Keratinocyte (primary cell): Measurements from ENCODE around the gene TOMM40. TPM values are rescaled to one million over a fixed set of nuclear protein-coding genes. Genes with fewer than 3 reads are reported as not detected.

Experiments used
- DNase-seq: peaks from one replicate; pipeline ENCODE4 v3.0.0-alpha.2; 2011; ENCODE audit warnings: low read depth, missing footprints, low spot score
- FAIRE-seq: peaks from 2 replicates; lab custom pipeline; 2011; peaks lifted over from hg19 to GRCh38; lab: Jason Lieb, UNC
- H2AFZ ChIP-seq: 2 replicates; pipeline ENCODE4 v1.6.0; 2012; ENCODE audit warnings: low read length, control low read depth, inconsistent platforms; ENCODE audit not compliant: control insufficient read depth
- H3K27ac ChIP-seq: 2 replicates; pipeline ENCODE4 v1.5.1; 2011; ENCODE audit warnings: low read length; ENCODE audit not compliant: control insufficient read depth, insufficient read depth
- H3K27me3 ChIP-seq: 3 replicates; pipeline ENCODE4 v1.6.0; 2011; ENCODE audit warnings: low read length; ENCODE audit not compliant: control insufficient read depth, insufficient read depth; ENCODE audit errors: extremely low read depth
- H3K36me3 ChIP-seq, 2 experiments: 2 replicates in 1 of 2; 3 replicates in 1 of 2; pipeline ENCODE4 v1.5.1; 2011; ENCODE audit warnings: low read length in 2 of 2, mild to moderate bottlenecking in 1 of 2; ENCODE audit not compliant: control insufficient read depth in 2 of 2, insufficient read depth in 2 of 2; ENCODE audit errors: extremely low read depth in 1 of 2
- H3K4me1 ChIP-seq: 3 replicates; pipeline ENCODE4 v1.5.1; 2011; ENCODE audit warnings: low read length; ENCODE audit not compliant: control insufficient read depth, insufficient read depth; ENCODE audit errors: extremely low read depth
- H3K4me2 ChIP-seq: 3 replicates; pipeline ENCODE4 v1.6.0; 2011; ENCODE audit warnings: low read depth, low read length; ENCODE audit not compliant: control insufficient read depth, insufficient read depth; ENCODE audit errors: extremely low read depth
- H3K4me3 ChIP-seq, 3 experiments: fragments of 200-600 bp in 1 of 3; sonication (generic) in 1 of 3; 2 replicates in 2 of 3; 3 replicates in 1 of 3; pipeline ENCODE4 v1.5.1; 2011 to 2016; ENCODE audit warnings: low read length in 3 of 3, mild to moderate bottlenecking in 3 of 3, control low read depth in 2 of 3, inconsistent platforms in 1 of 3, low read depth in 1 of 3, mixed read lengths in 1 of 3, mixed run types in 1 of 3, moderate library complexity in 1 of 3; ENCODE audit not compliant: control insufficient read depth in 2 of 3, insufficient read depth in 2 of 3; ENCODE audit errors: extremely low read depth in 1 of 3
- H3K79me2 ChIP-seq: 2 replicates; pipeline ENCODE4 v1.6.0; 2012; ENCODE audit warnings: low read length; ENCODE audit not compliant: control insufficient read depth, insufficient read depth
- H3K9ac ChIP-seq: 3 replicates; pipeline ENCODE4 v1.6.0; 2011; ENCODE audit warnings: low read length; ENCODE audit not compliant: control insufficient read depth, insufficient read depth; ENCODE audit errors: extremely low read depth
- H3K9me1 ChIP-seq: 3 replicates; pipeline ENCODE4 v1.6.0; 2011; ENCODE audit warnings: low read length; ENCODE audit not compliant: control insufficient read depth, insufficient read depth; ENCODE audit errors: extremely low read depth
- H3K9me3 ChIP-seq: 2 replicates; pipeline ENCODE4 v1.5.1; 2012; ENCODE audit warnings: low read depth, low read length; ENCODE audit not compliant: control insufficient read depth
- H4K20me1 ChIP-seq: 3 replicates; pipeline ENCODE4 v1.6.0; 2011; ENCODE audit warnings: low read length; ENCODE audit not compliant: control insufficient read depth, insufficient read depth; ENCODE audit errors: extremely low read depth
- CTCF ChIP-seq, 3 experiments: IDR thresholded peaks in 1 of 3; conservative IDR thresholded peaks in 1 of 3; optimal IDR thresholded peaks in 1 of 3; 2 replicates in 2 of 3; 3 replicates in 1 of 3; pipeline versions ENCODE3 to v1.5.1; 2011; ENCODE audit warnings: low read length in 3 of 3, mild to moderate bottlenecking in 3 of 3, moderate library complexity in 2 of 3, control low read depth in 1 of 3, inconsistent platforms in 1 of 3; ENCODE audit not compliant: insufficient read depth in 2 of 3; ENCODE audit errors: extremely low read depth in 1 of 3
- EZH2 ChIP-seq: IDR thresholded peaks from one replicate; pipeline ENCODE4 v1.6.1; 2012; ENCODE audit warnings: inconsistent platforms, mild to moderate bottlenecking, low read length, moderate library complexity
- dilution Hi-C: fragments of 300-500 bp; cut with MboI; formaldehyde crosslinking; loops from one replicate; pipeline ENCODE4 v1.7.0; 2020; ENCODE audit warnings: low sequenced_read_pairs; ENCODE audit not compliant: extremely low pct_ligation_motif_present
- polyA plus RNA-seq, 5 experiments: library from polyadenylated mRNA; depleted of rRNA in 3 of 5; stranded (reverse) in 3 of 5; stranded (forward) in 1 of 5; unstranded in 1 of 5; fragments of >200 nt; gene quantifications; 1 replicate in 1 of 5; 2 replicates in 3 of 5; 3 replicates in 1 of 5; pipeline versions ENCODE4 v1.2.1 to v1.2.3, GENCODE V29; 2011 to 2012; ENCODE audit warnings: missing spikeins in 2 of 5, low read depth in 1 of 5, low replicate concordance in 1 of 5

Gene TOMM40
- polyA plus RNA-seq, 1 donor (not counting 4 experiments of a cell fraction or from before 2014, with no cell fraction given) = 46.9 TPM

GRCh38 chr19:44903216-44903601, 12.2 kb downstream of the TOMM40 start:
- TF ChIP-seq EZH2 (no peak), CTCF (optimal IDR thresholded peaks at IDR 0.05 in 1 of 3, IDR thresholded peaks at IDR 0.05 in 1 of 3, conservative IDR thresholded peaks at IDR 0.05 in 1 of 3; ENCODE audit: extremely low read depth in 1 of 3, insufficient read depth in 2 of 3, low read length in 3 of 3) (no peak)
- Histone ChIP-seq H3K4me3 (no peak overlapping the region), H3K4me2 (no peak overlapping the region), H3K27ac (no peak overlapping the region), H3K27me3 (peaks cover 9% of the 10 kb centered on the region), H3K79me2 (peaks cover under 1% of the 10 kb centered on the region), H3K9me3 (no peaks in the 10 kb centered on the region), H3K9me1 (no peaks in the 10 kb centered on the region), H3K36me3 (peaks cover 23 to 27% of the 10 kb centered on the region in 2 experiments), H3K4me1 (peaks cover 3% of the 10 kb centered on the region), H2AFZ (no peak overlapping the region), H4K20me1 (peaks cover 6% of the 10 kb centered on the region), H3K9ac (no peak overlapping the region)
- DNase-seq = no peak
- dilution Hi-C loops = no loop called here
- FAIRE-seq = no peak

- dilution Hi-C loops = no loop called here
- Histone ChIP-seq H2AFZ (no peak overlapping the region), H3K9ac (no peak overlapping the region), H3K4me2 (no peak overlapping the region), H3K36me3 (peaks cover 20 to 26% of the 10 kb centered on the region in 2 experiments), H3K79me2 (no peaks in the 10 kb centered on the region), H3K9me3 (no peaks in the 10 kb centered on the region), H3K27me3 (peaks cover 9% of the 10 kb centered on the region), H4K20me1 (peaks cover 6% of the 10 kb centered on the region), H3K9me1 (no peaks in the 10 kb centered on the region), H3K4me1 (peaks cover 3% of the 10 kb centered on the region), H3K27ac (no peak overlapping the region), H3K4me3 (no peak overlapping the region)
- TF ChIP-seq CTCF (optimal IDR thresholded peaks at IDR 0.05 in 1 of 3, IDR thresholded peaks at IDR 0.05 in 1 of 3, conservative IDR thresholded peaks at IDR 0.05 in 1 of 3; ENCODE audit: extremely low read depth in 1 of 3, insufficient read depth in 2 of 3, low read length in 3 of 3) (peak; percentile 87 to 99 (median 90)), EZH2 (no peak)
- FAIRE-seq (no peak), DNase-seq (no peak)
Measured at GRCh38 chr19:44903602-44904425, 12.8 kb downstream of the TOMM40 start.
